SH-SY5Y (cell line): ENCODE data around the gene FAM83D.

Experiments used
- GATA2 ChIP-seq: IDR thresholded peaks from 2 replicates; pipeline ENCODE4 v1.6.1; 2011; ENCODE audit warnings: mild to moderate bottlenecking, low read depth, low read length
- GATA3 ChIP-seq: IDR thresholded peaks from 2 replicates; pipeline ENCODE4 v1.6.1; 2011; ENCODE audit warnings: low read depth, mild to moderate bottlenecking, low read length, moderate library complexity

DNA sequence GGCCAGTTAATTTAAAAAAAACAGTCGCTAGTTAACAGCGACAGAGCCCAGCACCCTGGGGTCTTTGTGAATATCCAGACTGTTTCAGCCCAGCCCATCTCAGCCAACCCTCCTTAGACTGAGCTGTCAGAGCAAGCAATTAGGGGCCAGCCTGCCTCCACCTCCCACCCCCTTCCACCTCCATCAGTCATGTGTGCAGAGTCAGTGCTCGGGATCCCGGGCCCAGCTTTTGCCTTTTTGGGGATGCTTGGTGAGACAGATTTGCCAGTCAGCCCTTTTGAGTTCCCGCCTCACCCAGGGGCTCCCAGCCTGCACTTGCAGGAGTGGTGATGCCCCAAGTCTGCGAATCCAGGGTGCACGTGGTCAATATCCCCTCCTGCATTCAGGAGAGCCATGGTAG lies 6.5 kb upstream of the FAM83D start:
- TF ChIP-seq GATA3 (no peak), GATA2 (no peak)
